Measurements from ENCODE around the gene SLC22A5. TPM values are rescaled to one million over a fixed set of nuclear protein-coding genes. Genes with fewer than 3 reads are reported as not detected.

The SLC22A5 gene
- total and polyA plus RNA-seq, 2 donors = 6.4 to 9.3 TPM

GRCh38 chr5:132417461-132417860, 48.0 kb downstream of the SLC22A5 start:
- Histone ChIP-seq H3K4me1 (ENCODE audit: insufficient read depth) (no peaks in the 10 kb centered on the region), H3K27ac (ENCODE audit: low read depth) (no peak overlapping the region), H3K36me3 (ENCODE audit: insufficient read depth) (no peaks in the 10 kb centered on the region), H3K4me3 (ENCODE audit: low read depth, low read length) (no peak overlapping the region)
- WGBS = 82% methylated on average over 6 of the region's 6 CpGs
- no peak for DNase-seq (ENCODE audit: extremely low spot score)

GRCh38 chr5:132417889-132418485, 48.5 kb downstream of the SLC22A5 start:
- H3K4me3 ChIP-seq (ENCODE audit: low read depth, low read length) = no peak overlapping the region
- DNase-seq (ENCODE audit: extremely low spot score) = no peak
- H3K36me3 ChIP-seq (ENCODE audit: insufficient read depth) = no peaks in the 10 kb centered on the region
- peaks cover 3% of the 10 kb centered on the region for H3K4me1 ChIP-seq (ENCODE audit: insufficient read depth)
- no peak overlapping the region for H3K27ac ChIP-seq (ENCODE audit: low read depth)
- 95% methylated on average over 4 of the region's 4 CpGs for WGBS

- no peak for DNase-seq (ENCODE audit: extremely low spot score)
- no peak overlapping the region for H3K27ac ChIP-seq (ENCODE audit: low read depth)
- WGBS = 92% methylated on average over 2 of the region's 2 CpGs
- H3K4me1 ChIP-seq (ENCODE audit: insufficient read depth) = peaks cover 4% of the 10 kb centered on the region
- no peaks in the 10 kb centered on the region for H3K36me3 ChIP-seq (ENCODE audit: insufficient read depth)
- no peak overlapping the region for H3K4me3 ChIP-seq (ENCODE audit: low read depth, low read length)
Observed at GRCh38 chr5:132418881-132419280, 49.4 kb downstream of the SLC22A5 start.

GRCh38 chr5:132419502-132420468, 50.3 kb downstream of the SLC22A5 start:
- Histone ChIP-seq H3K4me3 (ENCODE audit: low read depth, low read length) (no peak overlapping the region), H3K36me3 (ENCODE audit: insufficient read depth) (no peaks in the 10 kb centered on the region), H3K4me1 (ENCODE audit: insufficient read depth) (peaks cover 4% of the 10 kb centered on the region), H3K27ac (ENCODE audit: low read depth) (no peak overlapping the region)
- WGBS = 31% methylated on average over 12 of the region's 12 CpGs
- peak; percentile 37 for DNase-seq (ENCODE audit: extremely low spot score)

- no peaks in the 10 kb centered on the region for H3K36me3 ChIP-seq (ENCODE audit: insufficient read depth)
- no peak overlapping the region for H3K27ac ChIP-seq (ENCODE audit: low read depth)
- DNase-seq (ENCODE audit: extremely low spot score) = no peak
- no peak overlapping the region for H3K4me3 ChIP-seq (ENCODE audit: low read depth, low read length)
- peaks cover 4% of the 10 kb centered on the region for H3K4me1 ChIP-seq (ENCODE audit: insufficient read depth)
- WGBS = 71% methylated on average over 7 of the region's 7 CpGs
Observed at GRCh38 chr5:132420706-132421272, 51.3 kb downstream of the SLC22A5 start.

GRCh38 chr5:132421462-132421861, 52.0 kb downstream of the SLC22A5 start:
- no peaks in the 10 kb centered on the region for H3K36me3 ChIP-seq (ENCODE audit: insufficient read depth)
- WGBS = 95% methylated on average over 3 of the region's 3 CpGs
- peaks cover 4% of the 10 kb centered on the region for H3K4me1 ChIP-seq (ENCODE audit: insufficient read depth)
- no peak overlapping the region for H3K27ac ChIP-seq (ENCODE audit: low read depth)
- no peak for DNase-seq (ENCODE audit: extremely low spot score)
- H3K4me3 ChIP-seq (ENCODE audit: low read depth, low read length) = no peak overlapping the region

GRCh38 chr5:132422720-132423437, 53.4 kb downstream of the SLC22A5 start:
- no peak overlapping the region for H3K4me3 ChIP-seq (ENCODE audit: low read depth, low read length)
- peaks cover 4% of the 10 kb centered on the region for H3K4me1 ChIP-seq (ENCODE audit: insufficient read depth)
- no peak overlapping the region for H3K27ac ChIP-seq (ENCODE audit: low read depth)
- DNase-seq (ENCODE audit: extremely low spot score) = no peak
- 62% methylated on average over 5 of the region's 5 CpGs for WGBS
- no peaks in the 10 kb centered on the region for H3K36me3 ChIP-seq (ENCODE audit: insufficient read depth)

- peaks cover 4% of the 10 kb centered on the region for H3K4me1 ChIP-seq (ENCODE audit: insufficient read depth)
- 91% methylated on average over 3 of the region's 3 CpGs for WGBS
- no peak for DNase-seq (ENCODE audit: extremely low spot score)
Observed at GRCh38 chr5:132423438-132423898, 54.0 kb downstream of the SLC22A5 start.

GRCh38 chr5:132424167-132424880, 54.8 kb downstream of the SLC22A5 start:
- WGBS = 96% methylated on average over 3 of the region's 3 CpGs
- H3K4me1 ChIP-seq (ENCODE audit: insufficient read depth) = peaks cover 6% of the 10 kb centered on the region
- no peaks in the 10 kb centered on the region for H3K36me3 ChIP-seq (ENCODE audit: insufficient read depth)
- no peak overlapping the region for H3K4me3 ChIP-seq (ENCODE audit: low read depth, low read length)
- H3K27ac ChIP-seq (ENCODE audit: low read depth) = no peak overlapping the region
- no peak for DNase-seq (ENCODE audit: extremely low spot score)

More at GRCh38 chr5:132423438-132423898, 54.0 kb downstream of the SLC22A5 start:
- no peaks in the 10 kb centered on the region for H3K36me3 ChIP-seq (ENCODE audit: insufficient read depth)
- H3K4me3 ChIP-seq (ENCODE audit: low read depth, low read length) = no peak overlapping the region
- no peak overlapping the region for H3K27ac ChIP-seq (ENCODE audit: low read depth)

GRCh38 chr5:132425009-132425937, 55.8 kb downstream of the SLC22A5 start:
- WGBS = 75% methylated on average over 8 of the region's 8 CpGs
- H3K27ac ChIP-seq (ENCODE audit: low read depth) = peak overlapping the region; percentile 39
- no peaks in the 10 kb centered on the region for H3K36me3 ChIP-seq (ENCODE audit: insufficient read depth)
- H3K4me3 ChIP-seq (ENCODE audit: low read depth, low read length) = no peak overlapping the region
- peaks cover 9% of the 10 kb centered on the region for H3K4me1 ChIP-seq (ENCODE audit: insufficient read depth)
- no peak for DNase-seq (ENCODE audit: extremely low spot score)

- Histone ChIP-seq H3K4me3 (ENCODE audit: low read depth, low read length) (no peak overlapping the region), H3K36me3 (ENCODE audit: insufficient read depth) (no peaks in the 10 kb centered on the region), H3K4me1 (ENCODE audit: insufficient read depth) (peaks cover 9% of the 10 kb centered on the region), H3K27ac (ENCODE audit: low read depth) (peak overlapping the region; percentile 13)
- DNase-seq (ENCODE audit: extremely low spot score) = no peak
- WGBS = 92% methylated on average over 7 of the region's 7 CpGs
Observed at GRCh38 chr5:132425975-132426524, 56.5 kb downstream of the SLC22A5 start.

Measured in urinary bladder (tissue), 4 donors.